Testis (tissue), 3 donors: ENCODE data around the gene PLEKHF1. TPM values are rescaled to one million over a fixed set of nuclear protein-coding genes. Genes with fewer than 3 reads are reported as not detected.

ENCODE experiments used
- DNase-seq: peaks from one replicate; pipeline ENCODE4 v3.0.0-alpha.2; 2019
- H3K27ac ChIP-seq, 2 donors: fragments of 200-600 bp; sonication (generic); one replicate each; pipeline ENCODE4 v1.5.1; 2019
- H3K27me3 ChIP-seq: fragments of 200-600 bp; sonication (generic); one replicate; pipeline ENCODE4 v1.5.1; 2019
- H3K36me3 ChIP-seq: fragments of 200-600 bp; sonication (generic); one replicate; pipeline ENCODE4 v1.5.1; 2017; ENCODE audit warnings: low read depth; ENCODE audit errors: missing control alignments
- H3K4me1 ChIP-seq: fragments of 200-600 bp; sonication (generic); one replicate; pipeline ENCODE4 v1.5.1; 2019
- H3K4me3 ChIP-seq, 2 donors: fragments of 200-600 bp; sonication (generic); one replicate each; pipeline ENCODE4 v1.5.1; 2017 to 2019
- H3K9me3 ChIP-seq: fragments of 200-600 bp; sonication (generic); one replicate; pipeline ENCODE4 v1.5.1; 2017
- POLR2A ChIP-seq: fragments of 450-650 bp; IDR thresholded peaks from one replicate; pipeline ENCODE4 v1.6.1; 2017; ENCODE audit warnings: antibody characterized with exemption, mild to moderate bottlenecking, moderate library complexity
- WGBS, 2 donors: methylation state at CpG; one replicate each; pipeline ENCODE4 v1.1.5; 2018; 5-methylcytosine and 5-hydroxymethylcytosine counted together
- intact Hi-C: fragments of 100-400 bp; cut with DNase I; formaldehyde crosslinking; loops from one replicate; pipeline ENCODE4 v1.15.1; 2023; ENCODE audit warnings: low total_unique reads
- polyA plus RNA-seq: library from polyadenylated mRNA; stranded (reverse); fragments of 350-450 nt; fragmentation: Illumina TruSeq; extraction: RNeasy Lipid Tissue Mini Kit (QIAGEN cat#74804); gene quantifications from one replicate; pipeline ENCODE4 v1.2.3, GENCODE V29; 2014; ENCODE audit warnings: low read depth, low replicate concordance; ENCODE audit not compliant: insufficient read depth
- total RNA-seq, 2 donors: library from RNA; depleted of rRNA; stranded (reverse); fragments of >200 nt; gene quantifications; one replicate each; pipeline ENCODE4 v1.2.3, GENCODE V29; 2016
- TF ChIP-seq, protein P1 (sequence below), 3 experiments: fragments of 450-650 bp in 2 of 3; fragments of 200-600 bp in 1 of 3; sonication (generic) in 1 of 3; IDR thresholded peaks; one replicate each; pipeline ENCODE4 v1.5.1; 2016 to 2019; ENCODE audit warnings: antibody characterized with exemption in 3 of 3, mild to moderate bottlenecking in 2 of 3, moderate library complexity in 1 of 3

The PLEKHF1 gene
- total and polyA plus RNA-seq, 3 donors from 2014 or later: 6.3 to 26.2 (median 13.5) TPM

- Histone ChIP-seq H3K9me3 (no peaks in the 10 kb centered on the region), H3K4me1 (peaks cover 1% of the 10 kb centered on the region), H3K4me3 (no peak overlapping the region), H3K36me3 (no peaks in the 10 kb centered on the region), H3K27ac (no peak overlapping the region), H3K27me3 (no peaks in the 10 kb centered on the region)
- WGBS, 2 donors: 83 to 84% methylated on average over 18 of the region's 18 CpGs
- TF ChIP-seq, protein P1, sequence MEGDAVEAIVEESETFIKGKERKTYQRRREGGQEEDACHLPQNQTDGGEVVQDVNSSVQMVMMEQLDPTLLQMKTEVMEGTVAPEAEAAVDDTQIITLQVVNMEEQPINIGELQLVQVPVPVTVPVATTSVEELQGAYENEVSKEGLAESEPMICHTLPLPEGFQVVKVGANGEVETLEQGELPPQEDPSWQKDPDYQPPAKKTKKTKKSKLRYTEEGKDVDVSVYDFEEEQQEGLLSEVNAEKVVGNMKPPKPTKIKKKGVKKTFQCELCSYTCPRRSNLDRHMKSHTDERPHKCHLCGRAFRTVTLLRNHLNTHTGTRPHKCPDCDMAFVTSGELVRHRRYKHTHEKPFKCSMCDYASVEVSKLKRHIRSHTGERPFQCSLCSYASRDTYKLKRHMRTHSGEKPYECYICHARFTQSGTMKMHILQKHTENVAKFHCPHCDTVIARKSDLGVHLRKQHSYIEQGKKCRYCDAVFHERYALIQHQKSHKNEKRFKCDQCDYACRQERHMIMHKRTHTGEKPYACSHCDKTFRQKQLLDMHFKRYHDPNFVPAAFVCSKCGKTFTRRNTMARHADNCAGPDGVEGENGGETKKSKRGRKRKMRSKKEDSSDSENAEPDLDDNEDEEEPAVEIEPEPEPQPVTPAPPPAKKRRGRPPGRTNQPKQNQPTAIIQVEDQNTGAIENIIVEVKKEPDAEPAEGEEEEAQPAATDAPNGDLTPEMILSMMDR (IDR thresholded peaks at IDR 0.05): no peak
- no peak for TF ChIP-seq POLR2A
- intact Hi-C loops: no loop called here
- no peak for DNase-seq
Measured at GRCh38 chr19:29687897-29688728, 22.9 kb downstream of the PLEKHF1 start.

DNA sequence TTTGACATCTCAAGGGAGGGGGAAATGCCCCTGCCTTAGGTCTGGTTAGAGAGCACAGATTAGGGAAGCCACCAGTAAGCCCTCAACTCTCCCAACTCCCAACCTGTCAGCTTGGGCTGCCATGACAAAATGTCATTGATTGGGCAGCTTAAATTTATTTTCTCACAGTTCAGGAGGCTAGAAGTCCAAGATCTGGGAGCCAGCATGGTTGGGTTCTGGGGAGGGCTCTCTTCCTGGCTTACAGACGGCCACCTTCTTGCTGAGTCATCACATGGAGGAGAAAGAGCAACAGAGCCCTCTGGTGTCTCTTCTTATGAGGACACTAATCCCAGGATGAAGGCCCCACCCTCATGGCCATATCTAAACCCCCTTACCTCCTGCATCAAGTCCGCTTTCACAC lies 25.6 kb downstream of the PLEKHF1 start:
- Histone ChIP-seq H3K27ac (no peak overlapping the region), H3K27me3 (no peaks in the 10 kb centered on the region), H3K4me3 (no peak overlapping the region), H3K4me1 (peaks cover 6% of the 10 kb centered on the region), H3K9me3 (no peaks in the 10 kb centered on the region), H3K36me3 (no peaks in the 10 kb centered on the region)
- no peak for DNase-seq
- intact Hi-C loops: no loop called here
- TF ChIP-seq, protein P1 (IDR thresholded peaks at IDR 0.05): no peak
- TF ChIP-seq POLR2A: no peak
- WGBS, 2 donors: 58 to 67% methylated on average over 2 of the region's 2 CpGs

- intact Hi-C loops: no loop called here
- no peak overlapping the region for H3K4me3 ChIP-seq
- no peaks in the 10 kb centered on the region for H3K36me3 ChIP-seq
- H3K9me3 ChIP-seq: no peaks in the 10 kb centered on the region
- DNase-seq: no peak
- no peaks in the 10 kb centered on the region for H3K27me3 ChIP-seq
- no peak overlapping the region for H3K27ac ChIP-seq
- peaks cover 6% of the 10 kb centered on the region for H3K4me1 ChIP-seq
- 75 to 78% methylated on average over 5 of the region's 5 CpGs for WGBS, 2 donors
- TF ChIP-seq, protein P1 (IDR thresholded peaks at IDR 0.05): no peak
- TF ChIP-seq POLR2A: no peak
Measured at GRCh38 chr19:29694161-29694560, 28.9 kb downstream of the PLEKHF1 start.

- Histone ChIP-seq H3K27ac (no peak overlapping the region), H3K4me1 (peaks cover 6% of the 10 kb centered on the region), H3K36me3 (no peaks in the 10 kb centered on the region), H3K9me3 (no peaks in the 10 kb centered on the region), H3K27me3 (no peaks in the 10 kb centered on the region), H3K4me3 (no peak overlapping the region)
- 69 to 76% methylated on average over 10 to 19 of the region's 19 CpGs for WGBS, 2 donors
- intact Hi-C loops: no loop called here
- TF ChIP-seq, protein P1 (IDR thresholded peaks at IDR 0.05): peak; percentile 75 to 88 (median 83)
- no peak for TF ChIP-seq POLR2A
- peak; percentile 89 for DNase-seq
Measured at GRCh38 chr19:29694669-29695627, 29.7 kb downstream of the PLEKHF1 start.
